Measurements from ENCODE around the gene CEP57. TPM values are rescaled to one million over a fixed set of nuclear protein-coding genes. Genes with fewer than 3 reads are reported as not detected.

CEP57 gene
- polyA plus RNA-seq, 1 donor (not counting 4 experiments of a cell fraction or from before 2014, with no cell fraction given) = 27.1 TPM

DNA sequence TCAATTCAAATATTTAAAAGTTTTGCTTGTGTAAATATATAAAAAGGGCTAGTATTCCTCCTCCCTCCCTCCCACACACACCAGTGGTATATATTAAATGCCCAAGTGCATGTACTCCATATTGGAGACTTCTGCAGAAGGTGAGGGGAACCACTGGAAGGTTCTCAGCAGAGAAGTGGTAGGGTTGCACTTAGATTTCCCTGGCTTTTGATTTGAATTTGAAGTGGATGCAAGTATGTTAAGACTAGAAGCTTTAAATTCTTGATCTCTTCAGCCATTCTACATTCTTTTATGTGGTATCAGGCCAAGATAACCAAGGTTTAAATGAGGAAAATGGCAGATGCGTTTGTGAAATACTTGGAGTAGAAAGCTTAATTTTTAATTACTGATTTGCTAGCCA, 43.1 kb downstream of the CEP57 start:
- DNase-seq (ENCODE audit: low read depth, low spot score) = no peak
- Histone ChIP-seq H3K4me1 (ENCODE audit: control insufficient read depth, extremely low read depth, insufficient read depth, low read length) (peaks cover 14% of the 10 kb centered on the region), H4K20me1 (ENCODE audit: control insufficient read depth, extremely low read depth, insufficient read depth, low read length) (no peaks in the 10 kb centered on the region), H3K27ac (ENCODE audit: control insufficient read depth, insufficient read depth, low read length) (no peak overlapping the region), H2AFZ (ENCODE audit: control insufficient read depth, low read length) (no peak overlapping the region), H3K4me3 (ENCODE audit: control insufficient read depth in 2 of 3, extremely low read depth in 1 of 3, insufficient read depth in 2 of 3, low read depth in 1 of 3, low read length in 3 of 3) (no peak overlapping the region), H3K9me1 (ENCODE audit: control insufficient read depth, extremely low read depth, insufficient read depth, low read length) (no peaks in the 10 kb centered on the region), H3K79me2 (ENCODE audit: control insufficient read depth, insufficient read depth, low read length) (no peaks in the 10 kb centered on the region), H3K4me2 (ENCODE audit: control insufficient read depth, extremely low read depth, insufficient read depth, low read depth, low read length) (no peak overlapping the region), H3K36me3 (ENCODE audit: control insufficient read depth in 2 of 2, extremely low read depth in 1 of 2, insufficient read depth in 2 of 2, low read length in 2 of 2) (peaks cover 6 to 19% of the 10 kb centered on the region in 2 experiments), H3K9ac (ENCODE audit: control insufficient read depth, extremely low read depth, insufficient read depth, low read length) (no peak overlapping the region), H3K27me3 (ENCODE audit: control insufficient read depth, extremely low read depth, insufficient read depth, low read length) (no peaks in the 10 kb centered on the region), H3K9me3 (ENCODE audit: control insufficient read depth, low read depth, low read length) (no peaks in the 10 kb centered on the region)
- no peak for FAIRE-seq
- dilution Hi-C loops (cut with MboI; ENCODE audit: extremely low pct_ligation_motif_present, low sequenced_read_pairs) = no loop called here
- no peak for TF ChIP-seq EZH2 (IDR thresholded peaks at IDR 0.05; ENCODE audit: low read length)
- TF ChIP-seq, protein P1, sequence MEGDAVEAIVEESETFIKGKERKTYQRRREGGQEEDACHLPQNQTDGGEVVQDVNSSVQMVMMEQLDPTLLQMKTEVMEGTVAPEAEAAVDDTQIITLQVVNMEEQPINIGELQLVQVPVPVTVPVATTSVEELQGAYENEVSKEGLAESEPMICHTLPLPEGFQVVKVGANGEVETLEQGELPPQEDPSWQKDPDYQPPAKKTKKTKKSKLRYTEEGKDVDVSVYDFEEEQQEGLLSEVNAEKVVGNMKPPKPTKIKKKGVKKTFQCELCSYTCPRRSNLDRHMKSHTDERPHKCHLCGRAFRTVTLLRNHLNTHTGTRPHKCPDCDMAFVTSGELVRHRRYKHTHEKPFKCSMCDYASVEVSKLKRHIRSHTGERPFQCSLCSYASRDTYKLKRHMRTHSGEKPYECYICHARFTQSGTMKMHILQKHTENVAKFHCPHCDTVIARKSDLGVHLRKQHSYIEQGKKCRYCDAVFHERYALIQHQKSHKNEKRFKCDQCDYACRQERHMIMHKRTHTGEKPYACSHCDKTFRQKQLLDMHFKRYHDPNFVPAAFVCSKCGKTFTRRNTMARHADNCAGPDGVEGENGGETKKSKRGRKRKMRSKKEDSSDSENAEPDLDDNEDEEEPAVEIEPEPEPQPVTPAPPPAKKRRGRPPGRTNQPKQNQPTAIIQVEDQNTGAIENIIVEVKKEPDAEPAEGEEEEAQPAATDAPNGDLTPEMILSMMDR (optimal IDR thresholded peaks at IDR 0.05 in 1 of 3, IDR thresholded peaks at IDR 0.05 in 1 of 3, conservative IDR thresholded peaks at IDR 0.05 in 1 of 3; ENCODE audit: extremely low read depth in 1 of 3, insufficient read depth in 2 of 3, low read length in 3 of 3) = no peak

- no peak overlapping the region for H2AFZ ChIP-seq (ENCODE audit: control insufficient read depth, low read length)
- H3K79me2 ChIP-seq (ENCODE audit: control insufficient read depth, insufficient read depth, low read length) = no peaks in the 10 kb centered on the region
- no peak overlapping the region for H3K27ac ChIP-seq (ENCODE audit: control insufficient read depth, insufficient read depth, low read length)
- no peak for TF ChIP-seq EZH2 (IDR thresholded peaks at IDR 0.05; ENCODE audit: low read length)
- TF ChIP-seq, protein P1 (optimal IDR thresholded peaks at IDR 0.05 in 1 of 3, IDR thresholded peaks at IDR 0.05 in 1 of 3, conservative IDR thresholded peaks at IDR 0.05 in 1 of 3; ENCODE audit: extremely low read depth in 1 of 3, insufficient read depth in 2 of 3, low read length in 3 of 3) = no peak
- no peak overlapping the region for H3K9ac ChIP-seq (ENCODE audit: control insufficient read depth, extremely low read depth, insufficient read depth, low read length)
- H3K4me3 ChIP-seq (ENCODE audit: control insufficient read depth in 2 of 3, extremely low read depth in 1 of 3, insufficient read depth in 2 of 3, low read depth in 1 of 3, low read length in 3 of 3) = no peak overlapping the region
- FAIRE-seq (no peak), DNase-seq (ENCODE audit: low read depth, low spot score) (no peak)
- H3K9me1 ChIP-seq (ENCODE audit: control insufficient read depth, extremely low read depth, insufficient read depth, low read length) = no peaks in the 10 kb centered on the region
- H3K27me3 ChIP-seq (ENCODE audit: control insufficient read depth, extremely low read depth, insufficient read depth, low read length) = no peaks in the 10 kb centered on the region
- H3K4me1 ChIP-seq (ENCODE audit: control insufficient read depth, extremely low read depth, insufficient read depth, low read length) = peaks cover 14% of the 10 kb centered on the region
- peaks cover 6 to 14% of the 10 kb centered on the region in 2 experiments for H3K36me3 ChIP-seq (ENCODE audit: control insufficient read depth in 2 of 2, extremely low read depth in 1 of 2, insufficient read depth in 2 of 2, low read length in 2 of 2)
- no peaks in the 10 kb centered on the region for H3K9me3 ChIP-seq (ENCODE audit: control insufficient read depth, low read depth, low read length)
- H4K20me1 ChIP-seq (ENCODE audit: control insufficient read depth, extremely low read depth, insufficient read depth, low read length) = no peaks in the 10 kb centered on the region
- H3K4me2 ChIP-seq (ENCODE audit: control insufficient read depth, extremely low read depth, insufficient read depth, low read depth, low read length) = no peak overlapping the region
- dilution Hi-C loops (cut with MboI; ENCODE audit: extremely low pct_ligation_motif_present, low sequenced_read_pairs) = no loop called here
Measured at GRCh38 chr11:95835351-95835750, 45.1 kb downstream of the CEP57 start.
